Measurements from ENCODE around the gene C3orf49. TPM values are rescaled to one million over a fixed set of nuclear protein-coding genes. Genes with fewer than 3 reads are reported as not detected.

The C3orf49 gene
- total RNA-seq (2021; ENCODE audit: unreplicated experiment) (not detected), Bru-seq, nascent RNA (not detected), BruChase-seq, experiment 1, labeled RNA remaining after a 6-hour chase (not detected), BruChase-seq, experiment 2, labeled RNA remaining after a 2-hour chase (percentile 3 among the genes with signal in this experiment)
- polyA plus RNA-seq (2012): not detected in 2 replicates
- long read RNA-seq, partial matches to known transcripts: 0 of 2 reads
- long read RNA-seq, other reads (novel, unspliced or antisense): 2 of 2 reads

- RAD21 ChIA-PET (ENCODE audit: low non-redundant PET in 1 of 2, low total read pairs in 2 of 2, uncharacterized antibody in 2 of 2, unreplicated experiment in 2 of 2): no interaction called here
These were observed at the start of gene C3orf49 for GRCh38 chr3:63819151-63819398. TSS of gene C3orf49 (plus strand) at chr3:63819299. CDS start at chr3:63819472, 173 bp downstream.

DNA sequence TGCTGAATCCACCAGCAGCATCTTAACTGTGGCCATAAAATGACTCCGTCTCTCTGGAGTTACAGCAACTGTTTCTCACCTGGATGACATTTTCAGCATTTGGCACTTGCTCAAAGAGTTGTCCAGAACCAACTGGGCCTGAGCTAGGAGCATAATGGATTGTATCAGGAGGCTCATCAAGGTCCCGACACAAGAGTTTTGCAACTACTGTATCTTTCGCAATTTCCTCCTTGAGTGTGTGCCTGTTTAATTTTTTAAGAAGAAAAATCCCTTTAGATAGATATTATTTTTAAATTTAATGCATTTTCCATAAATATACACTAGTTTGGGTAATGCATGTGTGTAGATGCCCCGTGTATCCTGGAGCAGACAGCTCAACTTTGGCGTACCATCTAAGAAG, 44.3 kb upstream of the C3orf49 start:
- H3K9me3 ChIP-seq (ENCODE audit: control insufficient read depth in 1 of 2, insufficient read depth in 1 of 2, low read depth in 1 of 2, low read length in 2 of 2): no peaks in the 10 kb centered on the region
- H3K36me3 ChIP-seq (ENCODE audit: control insufficient read depth in 1 of 2, insufficient read depth in 2 of 2, low read length in 2 of 2): no peaks in the 10 kb centered on the region
- no peak for TF ChIP-seq POLR2AphosphoS5 (IDR thresholded peaks at IDR 0.05; ENCODE audit: low read depth, low read length)
- no peak for TF ChIP-seq ZNF274 (IDR thresholded peaks at IDR 0.05; ENCODE audit: low read depth, low read length)
- TF ChIP-seq, protein P1, sequence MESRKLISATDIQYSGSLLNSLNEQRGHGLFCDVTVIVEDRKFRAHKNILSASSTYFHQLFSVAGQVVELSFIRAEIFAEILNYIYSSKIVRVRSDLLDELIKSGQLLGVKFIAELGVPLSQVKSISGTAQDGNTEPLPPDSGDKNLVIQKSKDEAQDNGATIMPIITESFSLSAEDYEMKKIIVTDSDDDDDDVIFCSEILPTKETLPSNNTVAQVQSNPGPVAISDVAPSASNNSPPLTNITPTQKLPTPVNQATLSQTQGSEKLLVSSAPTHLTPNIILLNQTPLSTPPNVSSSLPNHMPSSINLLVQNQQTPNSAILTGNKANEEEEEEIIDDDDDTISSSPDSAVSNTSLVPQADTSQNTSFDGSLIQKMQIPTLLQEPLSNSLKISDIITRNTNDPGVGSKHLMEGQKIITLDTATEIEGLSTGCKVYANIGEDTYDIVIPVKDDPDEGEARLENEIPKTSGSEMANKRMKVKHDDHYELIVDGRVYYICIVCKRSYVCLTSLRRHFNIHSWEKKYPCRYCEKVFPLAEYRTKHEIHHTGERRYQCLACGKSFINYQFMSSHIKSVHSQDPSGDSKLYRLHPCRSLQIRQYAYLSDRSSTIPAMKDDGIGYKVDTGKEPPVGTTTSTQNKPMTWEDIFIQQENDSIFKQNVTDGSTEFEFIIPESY (IDR thresholded peaks at IDR 0.05; ENCODE audit: extremely low read depth, insufficient replicate concordance, low read length): no peak
- TF ChIP-seq CBX3 (IDR thresholded peaks at IDR 0.05; ENCODE audit: low read depth): no peak
- TF ChIP-seq ZFX (IDR thresholded peaks at IDR 0.05): no peak
- no peak for TF ChIP-seq ELF1 (IDR thresholded peaks at IDR 0.05; ENCODE audit: borderline replicate concordance, low read depth)
- TF ChIP-seq POLR2A (IDR thresholded peaks at IDR 0.05; ENCODE audit: borderline replicate concordance, extremely low read depth, insufficient read depth, insufficient read length): no peak
- TF ChIP-seq, protein P2, sequence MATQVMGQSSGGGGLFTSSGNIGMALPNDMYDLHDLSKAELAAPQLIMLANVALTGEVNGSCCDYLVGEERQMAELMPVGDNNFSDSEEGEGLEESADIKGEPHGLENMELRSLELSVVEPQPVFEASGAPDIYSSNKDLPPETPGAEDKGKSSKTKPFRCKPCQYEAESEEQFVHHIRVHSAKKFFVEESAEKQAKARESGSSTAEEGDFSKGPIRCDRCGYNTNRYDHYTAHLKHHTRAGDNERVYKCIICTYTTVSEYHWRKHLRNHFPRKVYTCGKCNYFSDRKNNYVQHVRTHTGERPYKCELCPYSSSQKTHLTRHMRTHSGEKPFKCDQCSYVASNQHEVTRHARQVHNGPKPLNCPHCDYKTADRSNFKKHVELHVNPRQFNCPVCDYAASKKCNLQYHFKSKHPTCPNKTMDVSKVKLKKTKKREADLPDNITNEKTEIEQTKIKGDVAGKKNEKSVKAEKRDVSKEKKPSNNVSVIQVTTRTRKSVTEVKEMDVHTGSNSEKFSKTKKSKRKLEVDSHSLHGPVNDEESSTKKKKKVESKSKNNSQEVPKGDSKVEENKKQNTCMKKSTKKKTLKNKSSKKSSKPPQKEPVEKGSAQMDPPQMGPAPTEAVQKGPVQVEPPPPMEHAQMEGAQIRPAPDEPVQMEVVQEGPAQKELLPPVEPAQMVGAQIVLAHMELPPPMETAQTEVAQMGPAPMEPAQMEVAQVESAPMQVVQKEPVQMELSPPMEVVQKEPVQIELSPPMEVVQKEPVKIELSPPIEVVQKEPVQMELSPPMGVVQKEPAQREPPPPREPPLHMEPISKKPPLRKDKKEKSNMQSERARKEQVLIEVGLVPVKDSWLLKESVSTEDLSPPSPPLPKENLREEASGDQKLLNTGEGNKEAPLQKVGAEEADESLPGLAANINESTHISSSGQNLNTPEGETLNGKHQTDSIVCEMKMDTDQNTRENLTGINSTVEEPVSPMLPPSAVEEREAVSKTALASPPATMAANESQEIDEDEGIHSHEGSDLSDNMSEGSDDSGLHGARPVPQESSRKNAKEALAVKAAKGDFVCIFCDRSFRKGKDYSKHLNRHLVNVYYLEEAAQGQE (IDR thresholded peaks at IDR 0.05; ENCODE audit: low read depth): no peak
- TF ChIP-seq EZH2phosphoT487 (IDR thresholded peaks at IDR 0.05; ENCODE audit: borderline replicate concordance): no peak
- no peak overlapping the region for H3K27ac ChIP-seq (ENCODE audit: low read depth, low read length)
- no peak overlapping the region for H2AFZ ChIP-seq (ENCODE audit: low read depth, low read length, poor library complexity, severe bottlenecking)
- H3K79me2 ChIP-seq (ENCODE audit: insufficient read depth, low read length): no peaks in the 10 kb centered on the region
- intact Hi-C loops (cut with micrococcal nuclease): no loop called here
- BruUV-seq (replicated peaks): no TSS peak
- no peaks in the 10 kb centered on the region for H4K20me1 ChIP-seq (ENCODE audit: insufficient read depth)
- H3K9me2 ChIP-seq (ENCODE audit: insufficient read depth): no peaks in the 10 kb centered on the region
- DNase-seq (ENCODE audit: low read depth, low spot score) (no peak), ATAC-seq (no peak)
- H3K4me3 ChIP-seq (replicated peaks in 1 of 2; ENCODE audit: low read depth in 1 of 2, low read length in 2 of 2): no peak overlapping the region
- RAD21 ChIA-PET (ENCODE audit: low non-redundant PET in 1 of 2, low total read pairs in 2 of 2, uncharacterized antibody in 2 of 2, unreplicated experiment in 2 of 2): no interaction called here
- no peak overlapping the region for H3K9ac ChIP-seq (ENCODE audit: low read length)
- CTCF ChIA-PET: no interaction called here
- no peak overlapping the region for H3K4me2 ChIP-seq (ENCODE audit: low read length)
- H3K4me1 ChIP-seq (ENCODE audit: control insufficient read depth in 1 of 2, insufficient read depth in 2 of 2, low read length in 2 of 2): no peaks in the 10 kb centered on the region
- no peaks in the 10 kb centered on the region for H3K27me3 ChIP-seq (ENCODE audit: insufficient read depth, low read length)
- POLR2A ChIA-PET: interaction anchor here (0.6 kb wide), 1 partner anchor 10 kb away, joined by 5 read pairs; no protein-coding TSS in a partner anchor

More at GRCh38 chr3:63819151-63819398, at the start of gene C3orf49:
- H3K9me2 ChIP-seq (ENCODE audit: insufficient read depth): no peaks in the 10 kb centered on the region
- ATAC-seq (no peak), DNase-seq (ENCODE audit: low read depth, low spot score) (no peak)
- no TSS peak for BruUV-seq (replicated peaks)
- no peaks in the 10 kb centered on the region for H3K4me1 ChIP-seq (ENCODE audit: control insufficient read depth in 1 of 2, insufficient read depth in 2 of 2, low read length in 2 of 2)
- TF ChIP-seq EZH2phosphoT487 (IDR thresholded peaks at IDR 0.05; ENCODE audit: borderline replicate concordance) (no peak), FOSL1 (IDR thresholded peaks at IDR 0.05; ENCODE audit: low read depth) (no peak), EGR1 (IDR thresholded peaks at IDR 0.05; ENCODE audit: low read depth) (no peak), RAD21 (IDR thresholded peaks at IDR 0.05; ENCODE audit: low read depth) (no peak), JUND (IDR thresholded peaks at IDR 0.05) (no peak), ELF1 (IDR thresholded peaks at IDR 0.05; ENCODE audit: borderline replicate concordance, low read depth) (no peak), POLR2AphosphoS5 (IDR thresholded peaks at IDR 0.05; ENCODE audit: low read depth, low read length) (no peak)
- no peak within 1 kb of the TSS for H3K27ac ChIP-seq (ENCODE audit: low read depth, low read length)
- no peaks in the 10 kb centered on the region for H4K20me1 ChIP-seq (ENCODE audit: insufficient read depth)
- no peak within 1 kb of the TSS for H3K9ac ChIP-seq (ENCODE audit: low read length)
- H3K4me3 ChIP-seq (replicated peaks in 1 of 2; ENCODE audit: low read depth in 1 of 2, low read length in 2 of 2): no peak within 1 kb of the TSS
- no peaks in the 10 kb centered on the region for H3K9me3 ChIP-seq (ENCODE audit: control insufficient read depth in 1 of 2, insufficient read depth in 1 of 2, low read depth in 1 of 2, low read length in 2 of 2)
- CTCF ChIA-PET: interaction anchor here (2.2 kb wide), 1 partner anchor 468 kb away, joined by 28 read pairs; no protein-coding TSS in a partner anchor
- POLR2A ChIA-PET: no interaction called here
- no peak within 1 kb of the TSS for H2AFZ ChIP-seq (ENCODE audit: low read depth, low read length, poor library complexity, severe bottlenecking)
- H3K4me2 ChIP-seq (ENCODE audit: low read length): no peak within 1 kb of the TSS
- no peaks in the 10 kb centered on the region for H3K79me2 ChIP-seq (ENCODE audit: insufficient read depth, low read length)
- no peaks in the 10 kb centered on the region for H3K27me3 ChIP-seq (ENCODE audit: insufficient read depth, low read length)
- intact Hi-C loops (cut with micrococcal nuclease): loop anchor here (2.0 to 10.0 kb wide), 4 partner anchors 157 to 1197 kb away; no protein-coding TSS in a partner anchor
- no peaks in the 10 kb centered on the region for H3K36me3 ChIP-seq (ENCODE audit: control insufficient read depth in 1 of 2, insufficient read depth in 2 of 2, low read length in 2 of 2)
